Measurements from ENCODE around the gene CCDC180. TPM values are rescaled to one million over a fixed set of nuclear protein-coding genes. Genes with fewer than 3 reads are reported as not detected.

The CCDC180 gene
- polyA plus RNA-seq, 1 donor from 2014 or later = 5.8 TPM

GRCh38 chr9:97307091-97307490 is 368 bp upstream of the CCDC180 start:
- no peak overlapping the region for H3K4me3 ChIP-seq (ENCODE audit: low read length)
- no peaks in the 10 kb centered on the region for H3K9me2 ChIP-seq (ENCODE audit: insufficient read depth, low read length)
- no peaks in the 10 kb centered on the region for H3F3A ChIP-seq (ENCODE audit: insufficient read depth, low read length, poor library complexity, severe bottlenecking)
- H4K20me1 ChIP-seq (ENCODE audit: insufficient read depth) = no peaks in the 10 kb centered on the region
- no peaks in the 10 kb centered on the region for H3K27me3 ChIP-seq (ENCODE audit: insufficient read depth, low read depth, low read length)
- no peak overlapping the region for H2AFZ ChIP-seq (ENCODE audit: low read depth, low read length)
- H3K9me3 ChIP-seq (ENCODE audit: low read length) = peaks cover 2% of the 10 kb centered on the region
- no peak overlapping the region for H3K9ac ChIP-seq (ENCODE audit: low read length)
- TF ChIP-seq EZH2 (IDR thresholded peaks at IDR 0.05; ENCODE audit: borderline replicate concordance, insufficient read depth, low read length, poor library complexity, severe bottlenecking) (no peak), TAF1 (IDR thresholded peaks at IDR 0.05; ENCODE audit: low read depth) (no peak), SMC3 (conservative IDR thresholded peaks at IDR 0.05; ENCODE audit: poor library complexity) (no peak), RAD21 (conservative IDR thresholded peaks at IDR 0.05) (no peak), MXI1 (conservative IDR thresholded peaks at IDR 0.05; ENCODE audit: poor library complexity, severe bottlenecking) (no peak), EP300 (conservative IDR thresholded peaks at IDR 0.05; ENCODE audit: poor library complexity, severe bottlenecking) (no peak), POLR2AphosphoS5 (IDR thresholded peaks at IDR 0.05) (no peak), REST (IDR thresholded peaks at IDR 0.05; ENCODE audit: borderline replicate concordance) (no peak)
- TF ChIP-seq, protein P1, sequence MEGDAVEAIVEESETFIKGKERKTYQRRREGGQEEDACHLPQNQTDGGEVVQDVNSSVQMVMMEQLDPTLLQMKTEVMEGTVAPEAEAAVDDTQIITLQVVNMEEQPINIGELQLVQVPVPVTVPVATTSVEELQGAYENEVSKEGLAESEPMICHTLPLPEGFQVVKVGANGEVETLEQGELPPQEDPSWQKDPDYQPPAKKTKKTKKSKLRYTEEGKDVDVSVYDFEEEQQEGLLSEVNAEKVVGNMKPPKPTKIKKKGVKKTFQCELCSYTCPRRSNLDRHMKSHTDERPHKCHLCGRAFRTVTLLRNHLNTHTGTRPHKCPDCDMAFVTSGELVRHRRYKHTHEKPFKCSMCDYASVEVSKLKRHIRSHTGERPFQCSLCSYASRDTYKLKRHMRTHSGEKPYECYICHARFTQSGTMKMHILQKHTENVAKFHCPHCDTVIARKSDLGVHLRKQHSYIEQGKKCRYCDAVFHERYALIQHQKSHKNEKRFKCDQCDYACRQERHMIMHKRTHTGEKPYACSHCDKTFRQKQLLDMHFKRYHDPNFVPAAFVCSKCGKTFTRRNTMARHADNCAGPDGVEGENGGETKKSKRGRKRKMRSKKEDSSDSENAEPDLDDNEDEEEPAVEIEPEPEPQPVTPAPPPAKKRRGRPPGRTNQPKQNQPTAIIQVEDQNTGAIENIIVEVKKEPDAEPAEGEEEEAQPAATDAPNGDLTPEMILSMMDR (IDR thresholded peaks at IDR 0.05; ENCODE audit: poor library complexity, severe bottlenecking) = no peak
- H3K79me2 ChIP-seq (replicated peaks; ENCODE audit: insufficient read depth, low read length) = no peaks in the 10 kb centered on the region
- H3K27ac ChIP-seq (ENCODE audit: low read length) = no peak overlapping the region
- H3K36me3 ChIP-seq (ENCODE audit: insufficient read depth, low read length) = no peaks in the 10 kb centered on the region
- H3K4me2 ChIP-seq (ENCODE audit: low read length) = no peak overlapping the region

DNA sequence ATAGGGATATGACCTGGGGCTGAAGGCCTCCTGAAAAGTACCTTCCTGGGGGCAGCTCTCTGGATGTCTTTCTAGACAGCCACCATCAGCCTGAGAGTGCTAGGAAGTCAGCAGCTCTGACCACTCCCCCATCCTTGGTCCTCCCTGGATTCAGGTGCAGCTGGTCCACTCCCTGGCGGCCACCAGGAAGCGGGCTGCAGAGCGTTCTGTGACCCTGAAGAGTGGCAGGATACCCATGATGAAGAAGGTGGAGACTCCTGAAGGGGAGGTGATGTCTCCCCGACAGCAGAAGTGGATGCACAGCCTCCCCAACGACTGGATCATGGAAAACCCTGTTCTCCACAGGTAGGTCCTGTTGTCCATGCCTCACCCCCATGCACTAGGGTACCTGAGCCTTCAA is 1.8 kb downstream of the CCDC180 start:
- no peaks in the 10 kb centered on the region for H3K36me3 ChIP-seq (ENCODE audit: insufficient read depth, low read length)
- no peak overlapping the region for H3K27ac ChIP-seq (ENCODE audit: low read length)
- TF ChIP-seq MXI1 (conservative IDR thresholded peaks at IDR 0.05; ENCODE audit: poor library complexity, severe bottlenecking) (no peak), POLR2AphosphoS5 (IDR thresholded peaks at IDR 0.05) (no peak), REST (IDR thresholded peaks at IDR 0.05; ENCODE audit: borderline replicate concordance) (no peak), SMC3 (conservative IDR thresholded peaks at IDR 0.05; ENCODE audit: poor library complexity) (no peak), EZH2 (IDR thresholded peaks at IDR 0.05; ENCODE audit: borderline replicate concordance, insufficient read depth, low read length, poor library complexity, severe bottlenecking) (no peak), RAD21 (conservative IDR thresholded peaks at IDR 0.05) (no peak), EP300 (conservative IDR thresholded peaks at IDR 0.05; ENCODE audit: poor library complexity, severe bottlenecking) (no peak), TAF1 (IDR thresholded peaks at IDR 0.05; ENCODE audit: low read depth) (no peak)
- TF ChIP-seq, protein P1 (IDR thresholded peaks at IDR 0.05; ENCODE audit: poor library complexity, severe bottlenecking) = no peak
- H2AFZ ChIP-seq (ENCODE audit: low read depth, low read length) = no peak overlapping the region
- no peak overlapping the region for H3K4me3 ChIP-seq (ENCODE audit: low read length)
- H4K20me1 ChIP-seq (ENCODE audit: insufficient read depth) = no peaks in the 10 kb centered on the region
- H3K9ac ChIP-seq (ENCODE audit: low read length) = no peak overlapping the region
- no peaks in the 10 kb centered on the region for H3F3A ChIP-seq (ENCODE audit: insufficient read depth, low read length, poor library complexity, severe bottlenecking)
- no peak overlapping the region for H3K4me2 ChIP-seq (ENCODE audit: low read length)
- H3K9me3 ChIP-seq (ENCODE audit: low read length) = peaks cover 2% of the 10 kb centered on the region
- H3K79me2 ChIP-seq (replicated peaks; ENCODE audit: insufficient read depth, low read length) = no peaks in the 10 kb centered on the region
- H3K27me3 ChIP-seq (ENCODE audit: insufficient read depth, low read depth, low read length) = no peaks in the 10 kb centered on the region
- H3K9me2 ChIP-seq (ENCODE audit: insufficient read depth, low read length) = no peaks in the 10 kb centered on the region
